Neural cell (in vitro differentiated cells): ENCODE results near the gene SIX1. TPM values are rescaled to one million over a fixed set of nuclear protein-coding genes. Genes with fewer than 3 reads are reported as not detected.

Source experiments
- H2AFZ ChIP-seq: fragments of 200-600, 300-800 bp; sonication (generic), shearing (Covaris generic); 2 replicates; pipeline ENCODE4 v1.6.0; 2014; ENCODE audit warnings: low read depth, mild to moderate bottlenecking, antibody characterized with exemption, low read length, moderate library complexity
- H3F3A ChIP-seq: fragments of 200-600 bp; shearing (Covaris generic); 2 replicates; pipeline ENCODE4 v1.6.1; 2016; ENCODE audit warnings: mild to moderate bottlenecking, moderate library complexity, mixed read lengths, antibody characterized with exemption, low read length; ENCODE audit not compliant: insufficient read depth, poor library complexity, severe bottlenecking
- H3K27ac ChIP-seq: fragments of 200-600, 300-800 bp; sonication (generic), shearing (Covaris generic); 2 replicates; pipeline ENCODE4 v1.5.1; 2014; ENCODE audit warnings: mild to moderate bottlenecking, low read length, moderate library complexity
- H3K27me3 ChIP-seq: fragments of 300-800, 200-600 bp; sonication (generic), shearing (Covaris generic); 2 replicates; pipeline ENCODE4 v1.6.0; 2014; ENCODE audit warnings: mild to moderate bottlenecking, low read depth, low read length, moderate library complexity; ENCODE audit not compliant: insufficient read depth
- H3K36me3 ChIP-seq: fragments of 300-800, 200-600 bp; sonication (generic), shearing (Covaris generic); 2 replicates; pipeline ENCODE4 v1.5.1; 2014; ENCODE audit warnings: mild to moderate bottlenecking, antibody characterized with exemption, low read length, moderate library complexity; ENCODE audit not compliant: insufficient read depth
- H3K4me2 ChIP-seq: fragments of 300-800, 200-600 bp; sonication (generic), shearing (Covaris generic); 2 replicates; pipeline ENCODE4 v1.6.0; 2014; ENCODE audit warnings: mild to moderate bottlenecking, low read length
- H3K4me3 ChIP-seq: fragments of 300-800, 200-600 bp; sonication (generic), shearing (Covaris generic); 2 replicates; pipeline ENCODE4 v1.5.1; 2014; ENCODE audit warnings: mild to moderate bottlenecking, low read length, moderate library complexity
- H3K79me2 ChIP-seq: fragments of 200-600 bp; shearing (Covaris generic); replicated peaks from 2 replicates; pipeline ENCODE4 v1.6.0; 2014; ENCODE audit warnings: mild to moderate bottlenecking, low read length, moderate library complexity; ENCODE audit not compliant: insufficient read depth
- H3K9ac ChIP-seq: fragments of 300-800, 200-600 bp; sonication (generic), shearing (Covaris generic); 2 replicates; pipeline ENCODE4 v1.6.1; 2016; ENCODE audit warnings: mild to moderate bottlenecking, low read length, mixed read lengths
- H3K9me2 ChIP-seq: fragments of 200-600 bp; shearing (Covaris generic); 2 replicates; pipeline ENCODE4 v1.6.1; 2016; ENCODE audit warnings: mild to moderate bottlenecking, low read length, mixed read lengths; ENCODE audit not compliant: insufficient read depth
- H3K9me3 ChIP-seq: fragments of 200-600, 300-800 bp; sonication (generic), shearing (Covaris generic); 2 replicates; pipeline ENCODE4 v1.6.1; 2016; ENCODE audit warnings: mild to moderate bottlenecking, mixed run types, low read length, moderate library complexity, mixed read lengths
- H4K20me1 ChIP-seq: fragments of 200-600 bp; shearing (Covaris generic); 2 replicates; pipeline ENCODE4 v1.6.1; 2016; ENCODE audit warnings: mild to moderate bottlenecking, mixed run types; ENCODE audit not compliant: insufficient read depth
- CTCF ChIP-seq: fragments of 450-650 bp; IDR thresholded peaks from 2 replicates; pipeline ENCODE4 v1.5.1; 2014; ENCODE audit warnings: antibody characterized with exemption, mild to moderate bottlenecking, moderate library complexity; ENCODE audit not compliant: poor library complexity, severe bottlenecking
- EP300 ChIP-seq: fragments of 450-650 bp; conservative IDR thresholded peaks from 2 replicates; pipeline ENCODE4 v1.6.1; 2014; ENCODE audit warnings: antibody characterized with exemption, mild to moderate bottlenecking, moderate library complexity; ENCODE audit not compliant: poor library complexity, severe bottlenecking
- EZH2 ChIP-seq: fragments of 200-600, 300-800 bp; shearing (Covaris generic), sonication (generic); IDR thresholded peaks from 2 replicates; pipeline ENCODE4 v1.6.1; 2014; ENCODE audit warnings: antibody characterized with exemption, low read length, borderline replicate concordance, mild to moderate bottlenecking; ENCODE audit not compliant: insufficient read depth, poor library complexity, severe bottlenecking
- MXI1 ChIP-seq: fragments of 450-650 bp; conservative IDR thresholded peaks from 2 replicates; pipeline ENCODE4 v1.6.1; 2014; ENCODE audit warnings: antibody characterized with exemption, mild to moderate bottlenecking; ENCODE audit not compliant: poor library complexity, severe bottlenecking
- POLR2AphosphoS5 ChIP-seq: IDR thresholded peaks from 2 replicates; pipeline ENCODE4 v1.6.1; 2012
- RAD21 ChIP-seq: fragments of 450-650 bp; conservative IDR thresholded peaks from 2 replicates; pipeline ENCODE4 v1.6.1; 2014; ENCODE audit warnings: antibody characterized with exemption, mild to moderate bottlenecking, moderate library complexity
- SMC3 ChIP-seq: fragments of 450-650 bp; conservative IDR thresholded peaks from 2 replicates; pipeline ENCODE4 v1.6.1; 2014; ENCODE audit warnings: antibody characterized with exemption, mild to moderate bottlenecking, moderate library complexity; ENCODE audit not compliant: poor library complexity
- TAF1 ChIP-seq: IDR thresholded peaks from 2 replicates; pipeline ENCODE4 v1.6.1; 2012; ENCODE audit warnings: low read depth
- polyA plus RNA-seq: library from polyadenylated mRNA; depleted of rRNA; stranded (reverse); fragments of >200 nt; gene quantifications from 2 replicates; pipeline ENCODE4 v1.2.3, GENCODE V29; 2014
- TF ChIP-seq, protein P1 (sequence below): IDR thresholded peaks from 2 replicates; pipeline ENCODE4 v1.6.1; 2012; ENCODE audit warnings: borderline replicate concordance

SIX1 gene
- polyA plus RNA-seq, 1 donor from 2014 or later = not detected

GRCh38 chr14:60639674-60640073 lies 9.6 kb downstream of the SIX1 start:
- no peaks in the 10 kb centered on the region for H3K79me2 ChIP-seq
- H4K20me1 ChIP-seq = no peaks in the 10 kb centered on the region

DNA sequence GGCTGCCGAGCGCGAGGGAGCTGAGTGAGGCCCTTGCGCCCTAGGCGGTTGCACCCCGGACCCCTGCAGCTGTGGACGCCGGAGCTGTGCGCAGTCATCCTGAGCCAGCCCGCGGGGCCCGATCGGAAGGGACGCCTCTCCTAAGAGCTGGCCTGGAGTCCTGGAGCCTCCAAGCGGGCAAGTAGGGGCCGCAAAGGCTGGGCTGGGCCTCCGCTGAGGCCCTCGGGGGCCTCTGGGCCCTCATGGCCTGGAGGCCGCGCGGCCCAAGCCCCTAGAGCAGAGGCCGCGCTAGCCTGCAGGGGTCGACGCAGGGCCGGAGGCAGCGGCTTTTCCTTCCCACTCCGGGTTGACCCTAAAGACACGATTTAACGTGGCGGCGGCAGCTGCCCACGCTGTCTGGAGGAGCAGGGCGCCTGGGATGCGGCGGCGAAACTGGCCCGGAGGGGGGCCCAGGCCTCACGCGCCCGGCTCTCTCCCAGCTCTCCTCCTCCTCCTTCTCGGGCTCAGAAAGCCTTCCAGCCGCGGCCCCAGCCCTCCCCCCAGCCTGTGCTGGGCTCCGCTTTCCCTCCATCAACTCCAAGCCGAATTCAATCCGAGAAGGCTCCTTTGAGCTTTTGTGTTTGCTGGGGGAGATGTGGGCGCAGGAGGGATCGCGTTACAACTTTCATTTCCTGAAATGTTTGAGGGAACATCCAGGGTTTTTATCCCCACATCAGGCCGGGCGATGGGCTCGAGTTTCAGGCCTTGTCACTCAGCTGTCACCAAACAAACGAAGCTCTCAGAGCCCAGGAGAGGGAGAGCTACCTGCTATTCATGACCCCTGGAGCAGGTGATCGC lies 11.6 kb downstream of the SIX1 start:
- TF ChIP-seq CTCF = no peak
- no peak for TF ChIP-seq POLR2AphosphoS5
- TF ChIP-seq EZH2 = peak; percentile 16
- no peak for TF ChIP-seq TAF1
- Histone ChIP-seq H3K27ac (no peak overlapping the region), H3K9me3 (no peaks in the 10 kb centered on the region), H2AFZ (no peak overlapping the region), H3K27me3 (peaks cover 74% of the 10 kb centered on the region), H3K4me2 (no peak overlapping the region), H3K9me2 (no peaks in the 10 kb centered on the region), H3F3A (no peaks in the 10 kb centered on the region), H3K79me2 (no peaks in the 10 kb centered on the region), H3K4me3 (peak overlapping the region; percentile 34), H4K20me1 (no peaks in the 10 kb centered on the region), H3K36me3 (no peaks in the 10 kb centered on the region), H3K9ac (no peak overlapping the region)

More at GRCh38 chr14:60639674-60640073, 9.6 kb downstream of the SIX1 start:
- TF ChIP-seq EP300 (no peak), MXI1 (no peak), RAD21 (no peak), CTCF (no peak), TAF1 (no peak), EZH2 (no peak), POLR2AphosphoS5 (no peak), SMC3 (no peak)
- TF ChIP-seq, protein P1, sequence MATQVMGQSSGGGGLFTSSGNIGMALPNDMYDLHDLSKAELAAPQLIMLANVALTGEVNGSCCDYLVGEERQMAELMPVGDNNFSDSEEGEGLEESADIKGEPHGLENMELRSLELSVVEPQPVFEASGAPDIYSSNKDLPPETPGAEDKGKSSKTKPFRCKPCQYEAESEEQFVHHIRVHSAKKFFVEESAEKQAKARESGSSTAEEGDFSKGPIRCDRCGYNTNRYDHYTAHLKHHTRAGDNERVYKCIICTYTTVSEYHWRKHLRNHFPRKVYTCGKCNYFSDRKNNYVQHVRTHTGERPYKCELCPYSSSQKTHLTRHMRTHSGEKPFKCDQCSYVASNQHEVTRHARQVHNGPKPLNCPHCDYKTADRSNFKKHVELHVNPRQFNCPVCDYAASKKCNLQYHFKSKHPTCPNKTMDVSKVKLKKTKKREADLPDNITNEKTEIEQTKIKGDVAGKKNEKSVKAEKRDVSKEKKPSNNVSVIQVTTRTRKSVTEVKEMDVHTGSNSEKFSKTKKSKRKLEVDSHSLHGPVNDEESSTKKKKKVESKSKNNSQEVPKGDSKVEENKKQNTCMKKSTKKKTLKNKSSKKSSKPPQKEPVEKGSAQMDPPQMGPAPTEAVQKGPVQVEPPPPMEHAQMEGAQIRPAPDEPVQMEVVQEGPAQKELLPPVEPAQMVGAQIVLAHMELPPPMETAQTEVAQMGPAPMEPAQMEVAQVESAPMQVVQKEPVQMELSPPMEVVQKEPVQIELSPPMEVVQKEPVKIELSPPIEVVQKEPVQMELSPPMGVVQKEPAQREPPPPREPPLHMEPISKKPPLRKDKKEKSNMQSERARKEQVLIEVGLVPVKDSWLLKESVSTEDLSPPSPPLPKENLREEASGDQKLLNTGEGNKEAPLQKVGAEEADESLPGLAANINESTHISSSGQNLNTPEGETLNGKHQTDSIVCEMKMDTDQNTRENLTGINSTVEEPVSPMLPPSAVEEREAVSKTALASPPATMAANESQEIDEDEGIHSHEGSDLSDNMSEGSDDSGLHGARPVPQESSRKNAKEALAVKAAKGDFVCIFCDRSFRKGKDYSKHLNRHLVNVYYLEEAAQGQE = no peak
- no peak overlapping the region for H3K9ac ChIP-seq
- H3K36me3 ChIP-seq = no peaks in the 10 kb centered on the region
- H3K9me2 ChIP-seq = no peaks in the 10 kb centered on the region
- H3K27ac ChIP-seq = no peak overlapping the region
- H2AFZ ChIP-seq = no peak overlapping the region
- H3K27me3 ChIP-seq = peaks cover 94% of the 10 kb centered on the region
- no peak overlapping the region for H3K4me2 ChIP-seq
- H3K9me3 ChIP-seq = no peaks in the 10 kb centered on the region
- no peak overlapping the region for H3K4me3 ChIP-seq
- H3F3A ChIP-seq = no peaks in the 10 kb centered on the region
